ENCODE results near the gene POM121L2.
"Not testable (repeated sequence)": the region's sequence is repeated elsewhere in the genome, so short reads cannot be mapped to it uniquely, and the experiment has no call there.

POM121L2 gene

GRCh38 chr6:27293436-27294098 lies 18.5 kb downstream of the POM121L2 start:
- DNase-seq (ENCODE audit: low read depth) = peak; percentile 85

- no peak for DNase-seq (ENCODE audit: low read depth)
These were observed 21.2 kb downstream of the POM121L2 start for GRCh38 chr6:27290850-27291208.

- DNase-seq (ENCODE audit: low read depth) = peak; percentile 85
These were observed 21.8 kb downstream of the POM121L2 start for GRCh38 chr6:27290065-27290849.

GRCh38 chr6:27288136-27289044 lies 23.7 kb downstream of the POM121L2 start:
- peak; percentile 45 for DNase-seq (ENCODE audit: low read depth)

- DNase-seq (ENCODE audit: low read depth) = no peak
These were observed 24.3 kb downstream of the POM121L2 start for GRCh38 chr6:27287751-27288135.

- peak; percentile 31 for DNase-seq (ENCODE audit: low read depth)
These were observed 25.9 kb downstream of the POM121L2 start for GRCh38 chr6:27286141-27286540.

GRCh38 chr6:27283279-27283678 lies 28.8 kb downstream of the POM121L2 start:
- no peak for DNase-seq (ENCODE audit: low read depth)

GRCh38 chr6:27281569-27281968 lies 30.5 kb downstream of the POM121L2 start:
- no peak for DNase-seq (ENCODE audit: low read depth)

GRCh38 chr6:27281105-27281539 lies 31.0 kb downstream of the POM121L2 start:
- DNase-seq (ENCODE audit: low read depth) = peak; percentile 55

- peak; percentile 68 for DNase-seq (ENCODE audit: low read depth)
These were observed 31.5 kb downstream of the POM121L2 start for GRCh38 chr6:27280540-27281000.

- peak; percentile 76 for DNase-seq (ENCODE audit: low read depth)
These were observed 32.0 kb downstream of the POM121L2 start for GRCh38 chr6:27280064-27280539.

GRCh38 chr6:27279513-27280063 lies 32.5 kb downstream of the POM121L2 start:
- DNase-seq (ENCODE audit: low read depth) = peak; percentile 32

GRCh38 chr6:27275025-27275956 lies 36.8 kb downstream of the POM121L2 start:
- DNase-seq (ENCODE audit: low read depth) = peak; percentile 63

GRCh38 chr6:27273783-27274182 lies 38.3 kb downstream of the POM121L2 start:
- no peak for DNase-seq (ENCODE audit: low read depth)

- DNase-seq (ENCODE audit: low read depth) = no peak
These were observed 43.3 kb downstream of the POM121L2 start for GRCh38 chr6:27268803-27269202.

GRCh38 chr6:27267857-27268434 lies 44.1 kb downstream of the POM121L2 start:
- DNase-seq (ENCODE audit: low read depth) = no peak

- not testable (repeated sequence) for DNase-seq (ENCODE audit: low read depth)
These were observed 45.1 kb downstream of the POM121L2 start for GRCh38 chr6:27267003-27267402.

- no peak for DNase-seq (ENCODE audit: low read depth)
These were observed 48.2 kb downstream of the POM121L2 start for GRCh38 chr6:27263886-27264285.

- DNase-seq (ENCODE audit: low read depth) = no peak
These were observed 51.2 kb downstream of the POM121L2 start for GRCh38 chr6:27260836-27261375.

- DNase-seq (ENCODE audit: low read depth) = no peak
These were observed 51.7 kb downstream of the POM121L2 start for GRCh38 chr6:27260369-27260768.

Measured in ELR (cell line).